Measurements from ENCODE around the gene GALNT13. TPM values are rescaled to one million over a fixed set of nuclear protein-coding genes. Genes with fewer than 3 reads are reported as not detected.

Gene GALNT13
- total RNA-seq, 1 donor: 1.7 TPM

- H3K4me3 ChIP-seq (ENCODE audit: low read depth, low read length): no peak overlapping the region
- DNase-seq (ENCODE audit: low read depth): no peak
- TF ChIP-seq CTCF (IDR thresholded peaks at IDR 0.05; ENCODE audit: insufficient read depth, low read depth, low read length): no peak
Measured at GRCh38 chr2:154324601-154325000, 452.9 kb downstream of the GALNT13 start.

- H3K4me3 ChIP-seq (ENCODE audit: low read depth, low read length): no peak overlapping the region
- DNase-seq (ENCODE audit: low read depth): no peak
- no peak for TF ChIP-seq CTCF (IDR thresholded peaks at IDR 0.05; ENCODE audit: insufficient read depth, low read depth, low read length)
Measured at GRCh38 chr2:154329510-154329909, 457.8 kb downstream of the GALNT13 start.

- no peak for DNase-seq (ENCODE audit: low read depth)
- no peak for TF ChIP-seq CTCF (IDR thresholded peaks at IDR 0.05; ENCODE audit: insufficient read depth, low read depth, low read length)
- H3K4me3 ChIP-seq (ENCODE audit: low read depth, low read length): no peak overlapping the region
Measured at GRCh38 chr2:154331784-154332183, 460.1 kb downstream of the GALNT13 start.

GRCh38 chr2:154336201-154336600, 464.5 kb downstream of the GALNT13 start:
- DNase-seq (ENCODE audit: low read depth): no peak
- no peak for TF ChIP-seq CTCF (IDR thresholded peaks at IDR 0.05; ENCODE audit: insufficient read depth, low read depth, low read length)
- H3K4me3 ChIP-seq (ENCODE audit: low read depth, low read length): no peak overlapping the region

- no peak for TF ChIP-seq CTCF (IDR thresholded peaks at IDR 0.05; ENCODE audit: insufficient read depth, low read depth, low read length)
- no peak for DNase-seq (ENCODE audit: low read depth)
- H3K4me3 ChIP-seq (ENCODE audit: low read depth, low read length): no peak overlapping the region
Measured at GRCh38 chr2:154338352-154338967, 466.7 kb downstream of the GALNT13 start.

GRCh38 chr2:154343282-154343681, 471.6 kb downstream of the GALNT13 start:
- no peak for DNase-seq (ENCODE audit: low read depth)
- no peak for TF ChIP-seq CTCF (IDR thresholded peaks at IDR 0.05; ENCODE audit: insufficient read depth, low read depth, low read length)
- no peak overlapping the region for H3K4me3 ChIP-seq (ENCODE audit: low read depth, low read length)

GRCh38 chr2:154350911-154351310, 479.2 kb downstream of the GALNT13 start:
- no peak for TF ChIP-seq CTCF (IDR thresholded peaks at IDR 0.05; ENCODE audit: insufficient read depth, low read depth, low read length)
- H3K4me3 ChIP-seq (ENCODE audit: low read depth, low read length): no peak overlapping the region
- no peak for DNase-seq (ENCODE audit: low read depth)
